Urothelium cell line (cell line): ENCODE results near the gene NOC3L.
A peak's percentile ranks its signal among the peaks of the same experiment; 100 is the strongest.
"Not testable (repeated sequence)": the region's sequence is repeated elsewhere in the genome, so short reads cannot be mapped to it uniquely, and the experiment has no call there.

Source experiments
- DNase-seq: peaks from one replicate; pipeline ENCODE4 v3.0.0; 2011; ENCODE audit warnings: low spot score, mixed read lengths
- FAIRE-seq: peaks from 2 replicates; lab custom pipeline; 2011; peaks lifted over from hg19 to GRCh38; lab: Jason Lieb, UNC

The NOC3L gene, protein sequence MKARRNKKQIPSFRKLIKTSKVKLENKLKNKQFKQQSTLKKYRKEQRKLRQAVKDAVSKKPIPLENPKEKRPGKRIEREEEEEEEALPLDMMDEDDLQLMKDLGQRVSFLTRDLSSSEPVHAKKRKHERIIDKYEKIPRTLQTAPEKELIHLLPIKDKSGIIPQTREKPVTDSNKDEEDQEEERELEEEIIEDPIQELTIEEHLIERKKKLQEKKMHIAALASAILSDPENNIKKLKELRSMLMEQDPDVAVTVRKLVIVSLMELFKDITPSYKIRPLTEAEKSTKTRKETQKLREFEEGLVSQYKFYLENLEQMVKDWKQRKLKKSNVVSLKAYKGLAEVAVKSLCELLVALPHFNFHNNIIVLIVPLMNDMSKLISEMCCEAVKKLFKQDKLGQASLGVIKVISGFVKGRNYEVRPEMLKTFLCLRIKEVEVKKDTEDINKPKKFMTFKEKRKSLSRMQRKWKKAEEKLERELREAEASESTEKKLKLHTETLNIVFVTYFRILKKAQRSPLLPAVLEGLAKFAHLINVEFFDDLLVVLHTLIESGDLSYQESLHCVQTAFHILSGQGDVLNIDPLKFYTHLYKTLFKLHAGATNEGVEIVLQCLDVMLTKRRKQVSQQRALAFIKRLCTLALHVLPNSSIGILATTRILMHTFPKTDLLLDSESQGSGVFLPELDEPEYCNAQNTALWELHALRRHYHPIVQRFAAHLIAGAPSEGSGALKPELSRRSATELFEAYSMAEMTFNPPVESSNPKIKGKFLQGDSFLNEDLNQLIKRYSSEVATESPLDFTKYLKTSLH

DNA sequence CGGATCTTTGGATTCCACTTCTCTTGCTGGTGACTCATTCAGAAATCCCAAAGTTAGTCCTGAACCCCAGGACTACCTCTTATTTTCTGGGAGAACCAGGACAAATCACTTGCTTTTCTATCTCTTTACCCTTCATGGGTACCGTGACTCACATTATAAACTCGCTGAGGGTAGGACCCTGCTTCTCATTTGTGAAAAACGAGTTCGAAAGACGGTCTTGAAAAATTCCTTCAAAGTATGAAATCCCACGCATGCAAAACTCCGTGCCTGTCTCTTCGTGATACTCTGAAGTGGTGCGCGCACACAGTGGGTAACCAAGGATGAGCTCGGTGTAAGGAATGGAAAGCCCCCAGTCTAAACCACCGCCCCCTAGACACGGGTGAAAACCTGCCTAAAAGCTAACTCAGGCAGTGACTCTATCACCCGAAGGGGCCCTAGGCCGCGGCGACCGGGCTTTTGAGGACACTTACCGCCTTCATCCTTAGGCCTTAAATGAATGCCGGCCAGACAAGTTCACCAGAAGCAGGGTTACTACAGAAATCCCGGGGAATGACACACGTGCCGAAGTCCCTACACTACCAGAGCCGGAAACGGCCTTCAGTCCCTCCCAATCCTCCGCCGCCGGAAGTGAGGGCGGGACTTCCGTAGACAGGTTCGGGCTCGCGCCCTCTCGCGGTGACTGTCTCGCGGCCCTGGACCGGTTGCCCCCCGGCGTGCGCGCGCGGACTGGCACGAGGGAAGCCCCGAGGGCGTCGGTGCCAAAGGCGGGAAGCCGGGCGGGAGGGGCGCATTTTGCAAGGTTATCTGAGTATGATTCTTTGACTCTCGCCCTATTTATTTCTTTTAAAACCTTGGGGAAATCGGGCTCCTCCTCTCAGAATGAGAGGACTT lies at the start of gene NOC3L:
Gene NOC3L, minus strand, starts transcription at position 580 of the 891 bp plus-strand sequence. Its CDS starts 101 bp downstream, at position 479.
- FAIRE-seq (peak; percentile 87), DNase-seq (peak; percentile 94)

DNA sequence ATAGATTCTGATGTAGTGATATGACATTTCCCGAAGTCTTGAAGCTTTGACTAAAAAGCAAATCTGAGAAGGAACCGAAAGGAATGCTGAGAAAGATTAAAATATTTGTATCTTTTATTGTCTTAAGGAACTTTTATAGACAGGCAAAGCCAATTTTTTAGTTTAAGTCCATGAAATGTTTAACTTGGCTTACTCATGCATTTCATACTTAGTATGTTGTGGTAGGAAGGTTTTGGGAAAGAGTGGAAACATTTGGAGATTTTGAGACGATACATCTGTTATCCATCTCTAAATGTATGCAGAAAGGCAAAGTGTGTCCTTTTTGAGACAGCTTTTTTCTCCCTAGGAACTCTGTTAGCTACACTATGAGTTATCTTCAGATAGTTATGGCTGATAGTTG lies 49.7 kb upstream of the NOC3L start:
- FAIRE-seq = no peak

DNA sequence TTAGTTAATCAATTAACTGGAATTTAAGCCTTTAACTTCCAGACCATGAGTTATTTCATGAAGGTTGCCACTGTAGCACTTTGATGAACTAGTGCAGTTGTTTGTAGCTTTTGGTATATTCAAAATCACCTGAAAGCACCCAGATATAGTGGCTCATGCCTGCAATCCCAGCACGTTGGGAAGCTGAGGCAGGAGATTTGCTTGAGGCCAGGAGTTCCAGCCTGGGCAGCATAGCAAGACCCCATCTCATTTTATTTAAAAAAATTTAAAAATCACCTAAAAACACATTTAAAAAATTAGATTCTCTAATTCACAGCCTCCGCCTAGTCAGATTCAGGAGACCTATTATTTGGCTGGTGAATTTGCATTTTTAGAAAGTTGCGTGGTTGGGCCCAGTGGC lies 48.6 kb upstream of the NOC3L start:
- no peak for FAIRE-seq
- no peak for DNase-seq

More for the DNA sequence above, 49.7 kb upstream of the NOC3L start:
- no peak for DNase-seq

DNA sequence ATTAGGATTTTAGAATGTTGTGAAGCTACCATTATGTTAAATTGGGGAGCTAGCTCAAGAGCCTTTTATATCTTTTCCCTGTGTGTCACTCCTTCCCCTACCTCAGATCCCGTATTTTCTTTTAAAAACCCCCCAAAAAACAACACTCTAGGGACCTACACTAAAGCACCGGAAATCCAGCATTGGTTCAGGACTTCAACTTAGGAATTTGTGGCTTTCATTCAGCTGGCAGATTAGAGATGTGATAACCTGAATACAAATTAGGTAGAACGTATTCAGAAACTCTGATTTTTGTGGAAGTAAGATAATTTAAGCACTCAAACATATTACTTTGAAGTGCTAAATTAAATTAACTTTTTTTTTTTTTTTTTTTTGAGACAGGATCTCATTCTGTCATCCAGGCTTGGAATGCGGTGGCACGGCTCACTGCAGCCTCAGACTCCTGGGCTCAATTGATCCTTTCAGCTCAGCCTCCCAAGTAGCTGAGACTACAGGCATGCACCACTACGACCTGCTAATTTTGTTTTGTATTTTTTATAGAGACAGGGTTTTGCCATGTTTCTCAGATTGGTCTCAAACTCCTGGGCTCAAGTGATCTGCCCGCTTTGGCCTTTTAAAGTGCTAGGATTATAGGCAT lies 46.4 kb upstream of the NOC3L start:
- FAIRE-seq = no peak
- DNase-seq = no peak

DNA sequence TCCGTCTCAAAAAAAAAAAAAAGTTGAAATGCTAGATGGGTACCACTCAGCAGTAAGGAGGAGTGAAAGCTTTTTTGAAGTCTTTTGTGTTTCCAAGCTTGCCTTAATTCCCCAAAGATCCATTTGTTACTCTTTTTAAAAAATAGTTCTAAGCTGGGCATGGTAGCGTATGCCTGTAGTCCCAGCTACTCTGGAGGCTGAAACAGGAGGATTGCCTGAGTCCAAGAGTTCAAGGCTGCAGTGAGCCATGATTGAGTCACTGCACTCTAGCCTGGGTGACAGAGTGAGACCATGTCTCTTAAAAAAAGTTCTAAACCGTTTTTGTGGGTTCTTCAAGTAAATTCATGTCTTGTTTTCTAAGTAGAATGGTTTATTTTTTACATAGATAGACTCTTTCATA lies 44.9 kb upstream of the NOC3L start:
- FAIRE-seq = no peak

DNA sequence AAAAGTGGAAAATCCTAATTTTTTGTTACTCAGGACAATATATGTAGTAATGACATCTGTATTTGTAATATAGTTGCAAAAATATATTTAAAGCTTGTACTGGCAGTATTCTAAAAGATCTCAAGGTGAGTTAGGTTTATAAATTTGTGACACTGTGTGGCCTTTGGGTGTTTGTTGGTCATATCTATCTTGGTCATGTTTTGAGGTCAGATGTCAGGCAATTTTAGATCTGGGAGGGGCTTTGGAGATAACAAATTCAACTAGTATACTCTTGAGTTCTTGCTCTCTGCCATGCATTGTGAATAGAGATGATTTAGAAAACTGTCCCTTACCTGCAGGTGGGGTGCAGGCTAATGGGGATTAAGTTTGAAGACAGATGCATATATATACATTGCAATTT lies 42.7 kb upstream of the NOC3L start:
- DNase-seq (no peak), FAIRE-seq (no peak)

More for the DNA sequence above, 44.9 kb upstream of the NOC3L start:
- no peak for DNase-seq

DNA sequence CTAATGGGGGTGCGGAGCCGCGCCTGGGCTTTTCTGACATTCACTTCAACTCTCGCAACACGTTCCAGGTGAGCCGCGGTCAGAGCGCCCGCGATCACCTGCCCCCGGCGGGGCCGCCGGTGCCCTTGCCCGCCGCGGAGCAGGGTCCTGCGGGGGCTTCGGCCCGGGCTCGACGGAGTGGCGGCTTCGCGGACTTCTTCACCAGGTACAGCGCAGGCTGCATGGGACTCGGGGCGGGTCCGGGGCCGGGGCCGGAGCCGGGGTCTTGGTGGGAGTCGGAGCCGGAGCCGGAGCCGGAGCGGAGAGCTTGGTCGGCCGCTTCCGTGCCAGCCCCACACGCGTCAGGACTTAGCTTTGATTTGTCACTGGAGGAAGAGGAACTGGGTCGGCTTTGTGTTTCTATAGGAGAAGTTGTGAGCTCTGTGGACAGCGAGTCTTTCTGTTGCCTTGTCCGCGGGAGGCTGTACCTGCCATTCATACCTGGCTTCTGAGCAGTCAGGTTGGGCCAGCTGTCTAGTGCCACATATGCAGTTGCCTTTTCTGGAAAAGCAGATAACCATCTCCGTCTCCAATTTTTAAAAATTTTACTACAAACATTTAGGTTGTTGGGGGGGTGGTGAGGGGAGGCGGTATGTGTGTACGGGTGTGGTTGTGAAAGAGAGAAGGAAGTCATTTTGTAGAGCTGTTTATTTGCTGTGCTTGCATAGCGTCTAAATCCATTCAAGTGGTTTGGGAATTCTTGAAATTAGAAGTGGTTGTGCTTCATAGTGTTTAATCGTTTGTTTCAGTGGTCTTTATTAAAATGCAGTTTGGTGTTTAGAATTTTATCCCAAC lies 40.9 kb upstream of the NOC3L start:
- peak; percentile 33 for DNase-seq
- FAIRE-seq = no peak

DNA sequence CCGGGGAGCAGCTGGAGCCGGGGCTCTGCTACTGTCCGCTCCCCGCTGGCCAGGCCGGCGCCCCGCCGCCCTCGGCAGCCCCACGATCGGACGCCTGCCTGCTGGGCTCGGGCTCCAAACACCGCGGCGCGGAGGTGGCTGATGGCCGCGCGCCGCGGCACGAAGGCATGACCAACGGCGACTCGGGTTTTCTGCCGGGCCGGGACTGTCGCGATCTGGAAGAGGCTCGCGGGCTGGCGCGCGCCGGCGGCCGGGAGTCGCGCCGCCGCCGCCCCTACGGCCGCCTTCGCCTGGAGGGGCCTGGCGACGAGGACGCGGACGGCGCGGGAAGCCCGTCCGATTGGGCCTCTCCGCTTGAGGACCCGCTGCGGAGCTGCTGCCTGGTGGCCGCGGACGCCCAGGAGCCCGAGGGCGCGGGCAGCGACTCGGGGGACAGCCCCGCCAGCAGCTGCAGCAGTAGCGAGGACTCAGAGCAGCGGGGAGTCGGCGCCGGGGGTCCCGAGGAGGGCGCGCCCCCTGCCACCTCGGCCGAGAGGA lies 40.2 kb upstream of the NOC3L start:
- no peak for FAIRE-seq
- DNase-seq = peak; percentile 24

DNA sequence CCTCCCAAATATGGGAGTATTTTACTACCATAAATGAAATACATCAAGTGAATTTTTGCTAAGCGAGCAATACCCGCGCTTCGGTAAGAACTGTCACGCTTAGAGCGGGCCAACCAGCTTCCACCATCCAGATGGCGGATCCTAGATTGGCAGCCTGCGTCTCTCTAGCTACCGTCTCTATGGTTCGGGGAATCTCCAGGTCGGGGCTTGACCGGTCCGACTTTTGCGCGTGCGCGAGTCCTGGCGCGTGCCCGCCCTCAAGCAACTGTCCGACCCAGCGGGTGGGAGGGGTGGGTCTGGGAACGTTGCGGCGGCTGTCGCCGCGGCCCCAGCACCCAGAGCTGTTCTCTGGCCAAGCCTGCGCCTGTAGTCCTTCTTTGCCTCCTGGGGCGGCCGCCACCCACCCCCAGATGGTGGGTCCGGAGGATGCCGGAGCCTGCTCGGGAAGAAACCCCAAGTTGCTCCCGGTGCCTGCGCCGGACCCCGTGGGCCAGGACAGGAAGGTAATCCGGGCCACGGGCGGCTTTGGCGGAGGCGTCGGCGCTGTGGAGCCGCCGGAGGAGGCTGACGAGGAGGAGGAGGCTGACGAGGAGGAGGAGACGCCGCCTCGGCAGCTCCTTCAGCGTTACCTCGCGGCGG lies 39.6 kb upstream of the NOC3L start, which contains the start of gene TBC1D12:
Gene TBC1D12, plus strand, starts transcription at position 338 of the 639 bp plus-strand sequence. Its CDS starts 73 bp downstream, at position 411.
- FAIRE-seq (no peak), DNase-seq (peak; percentile 86)

DNA sequence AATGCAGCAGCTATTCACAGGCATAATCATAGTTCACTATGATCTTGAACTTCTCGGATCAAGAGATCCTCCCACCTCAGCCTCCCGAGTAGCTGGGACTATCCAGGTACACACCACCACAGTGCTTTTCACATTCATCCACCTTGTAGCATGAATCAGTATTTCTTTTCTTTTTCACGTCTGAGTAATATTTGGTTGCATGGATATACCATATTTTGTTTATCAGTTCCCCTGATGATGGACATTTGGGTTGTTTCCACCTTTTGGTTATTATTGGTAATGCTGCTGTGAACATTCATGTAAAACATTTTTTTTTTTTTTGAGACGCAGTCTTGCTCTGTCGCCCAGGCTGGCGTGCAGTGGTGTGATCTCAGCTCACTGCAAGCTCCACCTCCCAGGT lies 36.0 kb upstream of the NOC3L start:
- DNase-seq (no peak), FAIRE-seq (no peak)

DNA sequence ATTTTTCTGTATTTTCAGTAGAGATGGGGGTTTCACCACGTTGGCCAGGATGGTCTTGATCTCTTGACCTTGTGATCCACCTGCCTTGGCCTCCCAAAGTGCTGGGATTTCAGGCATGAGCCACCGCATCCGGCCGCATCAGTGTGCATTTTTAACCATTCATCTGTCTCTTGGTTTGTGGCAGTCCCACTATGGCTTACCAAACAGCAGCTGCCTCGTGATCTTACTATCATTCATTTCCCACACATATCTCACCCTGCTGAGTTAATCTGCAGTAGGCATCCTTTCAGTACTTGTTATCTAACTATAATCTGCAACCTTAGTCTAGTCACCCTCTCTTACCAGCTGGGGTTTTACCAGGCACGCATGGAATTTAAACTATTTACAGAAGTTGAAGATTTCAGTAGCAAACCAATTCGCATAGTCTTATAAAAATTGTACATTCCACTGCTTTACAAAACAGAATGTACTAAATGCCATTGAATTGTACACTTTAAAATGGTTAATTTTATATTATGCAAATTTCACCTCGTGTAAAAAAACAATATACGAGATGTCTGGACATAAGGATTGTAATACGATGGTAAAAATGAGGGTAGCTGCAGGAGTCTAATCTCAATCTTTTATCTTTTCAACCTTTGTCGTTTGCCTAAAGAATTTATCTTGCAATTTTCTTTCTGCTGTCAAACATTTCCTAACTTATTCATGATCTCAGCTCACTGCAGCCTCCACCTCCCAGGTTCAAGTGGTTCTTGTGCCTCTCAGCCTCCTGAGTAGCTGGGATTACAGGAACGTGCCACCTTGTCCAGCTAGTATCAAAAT lies 35.0 kb upstream of the NOC3L start:
- DNase-seq = peak; percentile 62
- FAIRE-seq = no peak

DNA sequence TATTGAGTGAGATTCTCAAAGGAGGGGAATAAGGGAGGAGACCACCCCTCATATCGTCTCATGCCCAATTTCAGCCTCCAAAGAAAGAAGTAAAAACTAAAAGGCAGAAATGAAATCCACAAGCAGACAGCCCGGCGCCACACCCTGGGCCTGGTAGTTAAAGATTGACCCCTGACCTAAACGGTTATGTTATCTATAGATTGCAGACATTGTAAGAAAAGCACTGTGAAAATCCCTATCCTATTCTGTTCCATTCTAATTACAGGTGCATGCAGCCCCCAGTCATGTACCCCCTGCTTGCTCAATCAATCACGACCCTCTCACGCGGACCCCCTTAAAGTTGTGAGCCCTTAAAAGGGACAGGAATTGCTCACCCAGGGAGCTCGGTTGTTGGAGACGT lies 29.4 kb upstream of the NOC3L start:
- not testable (repeated sequence) for FAIRE-seq, DNase-seq

DNA sequence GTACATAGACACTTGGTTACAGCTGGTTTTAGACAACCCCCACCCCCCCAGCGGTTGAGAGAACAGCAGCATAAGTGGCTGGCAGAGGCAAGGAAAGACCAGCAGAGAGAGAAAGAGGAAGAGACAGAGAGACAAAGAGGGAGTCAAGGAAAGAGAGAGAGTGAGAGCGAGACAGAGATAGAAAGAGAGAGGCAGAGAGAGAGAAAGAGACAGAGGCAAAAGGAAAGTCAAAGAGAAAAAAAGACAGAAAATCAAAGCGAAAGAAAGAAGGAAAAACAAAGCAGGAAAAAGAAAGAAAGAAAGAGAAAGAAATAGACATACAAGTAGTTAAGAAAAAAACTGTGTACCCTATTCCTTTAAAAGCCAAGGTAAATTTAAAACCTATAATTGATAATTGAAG lies 23.0 kb upstream of the NOC3L start:
- not testable (repeated sequence) for DNase-seq, FAIRE-seq

DNA sequence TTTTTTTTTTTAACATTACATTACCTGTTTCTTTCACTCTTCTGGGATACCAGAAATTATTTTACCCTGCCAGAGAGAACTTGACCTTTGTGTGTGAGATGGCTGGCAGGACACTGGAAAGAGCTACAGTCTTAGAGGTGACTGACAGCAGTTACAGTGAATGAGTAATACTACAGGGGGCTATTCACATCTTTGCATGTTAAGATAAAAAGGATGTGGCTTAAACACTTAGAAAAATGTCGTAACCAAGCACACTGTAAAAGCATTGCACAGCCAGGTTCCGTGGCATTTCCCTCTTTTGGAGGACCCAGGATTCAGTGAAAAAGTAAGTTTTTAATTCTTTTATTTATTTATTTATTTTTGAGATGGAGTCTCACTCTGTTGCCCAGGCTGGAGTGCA lies 20.8 kb upstream of the NOC3L start:
- FAIRE-seq (no peak), DNase-seq (no peak)

DNA sequence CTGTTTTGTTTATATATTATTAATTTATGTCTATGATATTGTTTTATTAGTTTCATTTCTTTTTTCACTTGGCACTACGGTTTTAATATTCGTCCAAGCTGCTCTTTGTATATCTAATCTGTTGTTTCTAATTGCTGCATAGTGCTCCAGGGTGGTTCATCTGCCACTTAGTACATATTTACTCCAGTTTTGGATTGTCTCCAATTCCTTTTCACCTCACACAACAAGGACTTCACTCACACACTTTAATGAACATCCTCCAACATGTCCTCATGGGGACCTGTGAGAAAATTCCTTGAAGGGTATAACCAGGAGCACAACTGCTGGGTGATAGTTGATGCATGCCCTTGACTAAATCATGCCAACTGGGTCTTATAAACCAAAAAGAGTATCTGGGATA lies 14.1 kb upstream of the NOC3L start:
- DNase-seq (no peak), FAIRE-seq (no peak)

DNA sequence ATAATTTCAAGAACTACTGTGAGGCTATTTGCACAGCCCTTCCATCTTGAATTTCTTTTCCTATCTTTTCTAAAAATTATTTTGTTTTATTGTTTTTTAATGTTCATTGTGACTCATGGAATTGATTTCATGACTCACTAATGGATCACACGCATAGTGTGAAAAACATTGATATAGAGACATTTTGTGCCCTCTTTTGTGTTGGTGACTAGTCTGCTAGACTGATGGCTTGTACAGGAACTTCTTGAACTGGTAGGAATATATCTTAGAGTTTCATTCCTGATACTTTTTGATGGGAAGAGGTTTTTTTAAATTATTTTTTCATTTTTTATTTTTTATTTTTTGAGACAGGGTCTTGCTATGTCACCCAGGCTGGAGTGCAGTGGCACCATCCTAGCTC lies 12.6 kb upstream of the NOC3L start:
- no peak for DNase-seq
- FAIRE-seq = no peak

DNA sequence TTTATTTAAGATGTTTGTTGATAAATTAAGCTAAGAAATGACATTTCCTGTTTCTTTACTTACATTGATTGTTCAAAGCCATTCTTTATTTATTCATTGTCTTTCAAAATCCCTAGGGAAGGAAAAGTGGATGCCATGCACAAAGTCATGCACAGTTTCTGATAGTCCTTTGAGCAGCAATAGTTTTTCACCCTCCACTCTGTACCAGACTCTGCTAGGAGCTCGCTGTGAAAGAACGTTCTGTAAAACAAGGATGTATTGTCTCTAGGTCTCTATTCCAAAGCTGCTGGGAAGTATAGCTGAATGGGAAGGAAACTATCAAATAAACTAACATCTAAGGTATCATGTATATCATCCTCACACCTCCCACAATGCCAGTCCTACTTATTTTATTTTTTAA lies 7.8 kb upstream of the NOC3L start:
- no peak for DNase-seq
- no peak for FAIRE-seq

DNA sequence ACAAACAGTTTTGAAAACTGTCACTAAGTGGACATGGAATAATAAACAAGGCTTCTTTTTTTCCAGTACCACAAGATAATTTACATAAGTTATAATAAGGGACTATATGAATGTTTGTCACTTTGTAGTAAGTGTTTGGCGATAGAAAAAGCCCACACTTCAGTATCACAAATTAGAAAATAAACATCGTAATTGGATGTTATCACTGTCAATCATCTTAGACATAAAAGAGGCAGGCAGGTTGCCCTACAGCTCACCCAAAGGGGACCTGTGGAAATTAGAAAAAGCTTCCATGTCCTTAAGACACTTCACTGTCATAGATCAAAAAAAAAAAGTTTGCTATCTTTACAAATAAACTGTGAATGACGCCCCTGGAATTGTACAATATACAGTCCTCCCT lies 3.6 kb upstream of the NOC3L start:
- FAIRE-seq = no peak

More for the DNA sequence above, 3.6 kb upstream of the NOC3L start:
- no peak for DNase-seq
